OCI-LY1 (cell line): Measurements from ENCODE around the gene MPPED2.

Experiments
- H2AFZ ChIP-seq: fragments of 200-600 bp; sonication (generic), shearing (Covaris generic); 2 replicates; pipeline ENCODE4 v1.6.0; 2014; ENCODE audit warnings: antibody characterized with exemption, mild to moderate bottlenecking, low read length
- H3F3A ChIP-seq: fragments of 200-600 bp; sonication (generic), shearing (Covaris generic); 2 replicates; pipeline ENCODE4 v1.6.0; 2014; ENCODE audit warnings: mild to moderate bottlenecking, antibody characterized with exemption, low read length, moderate library complexity; ENCODE audit not compliant: insufficient read depth
- H3K27ac ChIP-seq: fragments of 200-600 bp; sonication (generic); 2 replicates; pipeline ENCODE4 v1.5.1; 2014; ENCODE audit warnings: low read length, mixed run types, mild to moderate bottlenecking, low read depth; ENCODE audit not compliant: poor library complexity, severe bottlenecking
- H3K27me3 ChIP-seq: fragments of 200-600 bp; sonication (generic); 2 replicates; pipeline ENCODE4 v1.6.0; 2014; ENCODE audit warnings: antibody characterized with exemption, mild to moderate bottlenecking, low read length, moderate library complexity; ENCODE audit not compliant: insufficient read depth
- H3K36me3 ChIP-seq: fragments of 200-600 bp; sonication (generic); 2 replicates; pipeline ENCODE4 v1.6.1; 2014; ENCODE audit warnings: mild to moderate bottlenecking, antibody characterized with exemption, low read length, moderate library complexity, mixed read lengths; ENCODE audit not compliant: insufficient read depth
- H3K4me1 ChIP-seq: fragments of 200-600 bp; sonication (generic); 2 replicates; pipeline ENCODE4 v1.5.1; 2014; ENCODE audit warnings: mild to moderate bottlenecking, low read length, moderate library complexity; ENCODE audit not compliant: insufficient read depth, severe bottlenecking
- H3K4me2 ChIP-seq: fragments of 200-600 bp; sonication (generic), shearing (Covaris generic); 2 replicates; pipeline ENCODE4 v1.6.1; 2014; ENCODE audit warnings: low read length
- H3K4me3 ChIP-seq: fragments of 200-600 bp; sonication (generic); 2 replicates; pipeline ENCODE4 v1.5.1; 2014; ENCODE audit warnings: low read length, low read depth, mild to moderate bottlenecking, mixed read lengths; ENCODE audit not compliant: poor library complexity, severe bottlenecking
- H3K79me2 ChIP-seq: fragments of 200-600 bp; shearing (Covaris generic); 2 replicates; pipeline ENCODE4 v1.6.1; 2016; ENCODE audit warnings: mixed run types, low read length, mixed read lengths; ENCODE audit not compliant: insufficient read depth
- H3K9ac ChIP-seq: fragments of 200-600 bp; sonication (generic), shearing (Covaris generic); 2 replicates; pipeline ENCODE4 v1.6.1; 2014; ENCODE audit warnings: mild to moderate bottlenecking, low read length, mixed read lengths
- H3K9me2 ChIP-seq: fragments of 200-600 bp; sonication (generic), shearing (Covaris generic); 2 replicates; pipeline ENCODE4 v1.6.1; 2014; ENCODE audit warnings: low read depth, mild to moderate bottlenecking, low read length, mixed read lengths
- H3K9me3 ChIP-seq: fragments of 200-600 bp; shearing (Covaris generic); 2 replicates; pipeline ENCODE4 v1.6.1; 2014; ENCODE audit warnings: low read length, mixed read lengths
- H4K20me1 ChIP-seq: fragments of 200-600 bp; sonication (generic), shearing (Covaris generic); 2 replicates; pipeline ENCODE4 v1.6.0; 2016; ENCODE audit warnings: mild to moderate bottlenecking, low read length; ENCODE audit not compliant: insufficient read depth
- CTCF ChIP-seq: fragments of 200-600 bp; sonication (generic), shearing (Covaris generic); IDR thresholded peaks from 2 replicates; pipeline ENCODE4 v1.5.1; 2017; ENCODE audit warnings: mild to moderate bottlenecking, antibody characterized with exemption, low read length, moderate library complexity, mixed read lengths
- EZH2 ChIP-seq: fragments of 200-600 bp; sonication (generic), shearing (Covaris generic); IDR thresholded peaks from 2 replicates; pipeline ENCODE4 v1.8.0; 2017; ENCODE audit warnings: borderline replicate concordance, mixed run types, mild to moderate bottlenecking, antibody characterized with exemption, low read length, moderate library complexity, mixed read lengths

The MPPED2 gene

GRCh38 chr11:30462421-30462820 lies 123.7 kb downstream of the MPPED2 start:
- Histone ChIP-seq H2AFZ (no peak overlapping the region), H3K4me1 (no peaks in the 10 kb centered on the region), H3F3A (no peaks in the 10 kb centered on the region), H3K36me3 (no peaks in the 10 kb centered on the region), H3K9me3 (no peaks in the 10 kb centered on the region), H3K9me2 (no peaks in the 10 kb centered on the region), H3K27ac (no peak overlapping the region), H3K9ac (no peak overlapping the region), H3K79me2 (no peaks in the 10 kb centered on the region), H3K27me3 (no peaks in the 10 kb centered on the region), H4K20me1 (no peaks in the 10 kb centered on the region), H3K4me3 (no peak overlapping the region), H3K4me2 (no peak overlapping the region)
- TF ChIP-seq CTCF, result no peak
- TF ChIP-seq EZH2, result no peak

GRCh38 chr11:30459821-30460220 lies 126.3 kb downstream of the MPPED2 start:
- H3K9me3 ChIP-seq, result no peaks in the 10 kb centered on the region
- TF ChIP-seq EZH2 (no peak), CTCF (no peak)
- H3F3A ChIP-seq, result no peaks in the 10 kb centered on the region
- H3K9me2 ChIP-seq, result no peaks in the 10 kb centered on the region
- H3K27ac ChIP-seq, result no peak overlapping the region
- no peaks in the 10 kb centered on the region for H3K36me3 ChIP-seq
- no peak overlapping the region for H3K4me3 ChIP-seq
- no peak overlapping the region for H3K4me2 ChIP-seq
- H3K9ac ChIP-seq, result no peak overlapping the region
- H2AFZ ChIP-seq, result no peak overlapping the region
- H4K20me1 ChIP-seq, result no peaks in the 10 kb centered on the region
- H3K79me2 ChIP-seq, result no peaks in the 10 kb centered on the region
- H3K27me3 ChIP-seq, result no peaks in the 10 kb centered on the region
- H3K4me1 ChIP-seq, result no peaks in the 10 kb centered on the region

GRCh38 chr11:30459306-30459705 lies 126.8 kb downstream of the MPPED2 start:
- Histone ChIP-seq H2AFZ (no peak overlapping the region), H3K9me3 (no peaks in the 10 kb centered on the region), H3K9ac (no peak overlapping the region), H3K9me2 (no peaks in the 10 kb centered on the region), H3K4me2 (no peak overlapping the region), H3K4me3 (no peak overlapping the region), H3K36me3 (no peaks in the 10 kb centered on the region), H3K79me2 (no peaks in the 10 kb centered on the region), H3K27me3 (no peaks in the 10 kb centered on the region), H3F3A (no peaks in the 10 kb centered on the region), H3K27ac (no peak overlapping the region), H3K4me1 (no peaks in the 10 kb centered on the region), H4K20me1 (no peaks in the 10 kb centered on the region)
- TF ChIP-seq EZH2 (no peak), CTCF (no peak)
